ENCODE data around the gene MTCL3.

MTCL3 gene

DNA sequence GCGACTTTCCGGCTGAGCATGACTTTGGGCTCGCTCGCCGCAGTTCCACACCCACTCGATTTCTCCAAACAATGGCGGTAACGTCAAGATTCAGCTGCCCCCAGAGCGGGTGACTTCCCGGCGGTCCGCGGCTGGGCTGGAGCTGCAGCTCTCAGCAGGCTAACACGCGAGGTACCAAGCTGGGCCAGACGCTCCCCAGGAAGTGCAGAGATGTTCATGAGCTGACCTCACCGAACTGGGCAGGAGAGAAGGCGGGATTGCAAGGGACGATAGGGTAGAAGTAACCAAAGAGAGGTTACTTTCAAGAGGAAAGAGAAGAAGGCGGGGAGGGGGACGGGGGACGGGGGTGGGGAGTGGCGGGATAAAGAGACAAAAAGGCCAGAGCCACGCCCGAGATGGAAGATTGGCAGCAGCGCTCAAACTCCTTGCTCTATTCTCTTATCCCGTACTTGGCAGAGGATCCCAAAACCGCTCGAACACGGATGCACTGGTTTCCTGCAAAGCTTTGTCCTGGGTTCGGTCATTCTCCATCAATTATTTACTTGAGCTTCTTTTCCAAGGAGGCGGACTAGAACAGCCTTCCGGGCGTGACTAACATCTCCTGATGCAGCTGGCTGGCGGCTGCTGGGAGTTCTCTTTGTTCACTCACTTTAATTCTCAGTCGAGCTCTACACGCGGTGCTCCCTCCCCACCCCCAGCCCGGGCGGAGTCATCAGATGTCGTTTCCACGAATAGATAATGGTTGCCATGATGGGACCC, at the start of gene MTCL3:
Gene MTCL3, minus strand, starts transcription at position 626 of the 759 bp plus-strand sequence.
- peak within 1 kb of the TSS; percentile 82 for H3K27ac Mint-ChIP-seq
- peaks cover 42% of the 10 kb centered on the region for H3K4me1 Mint-ChIP-seq (ENCODE audit: low read depth)
- intact Hi-C loops (cut with micrococcal nuclease), result loop anchor here (2.0 to 10.0 kb wide), 3 partner anchors 52 to 1724 kb away; partner anchors contain the start of gene NCOA7
- H3K4me3 Mint-ChIP-seq, result peak within 1 kb of the TSS; percentile 84
- H3K9me3 Mint-ChIP-seq, result no peaks in the 10 kb centered on the region
- H3K36me3 Mint-ChIP-seq (ENCODE audit: low read depth), result peaks cover 10% of the 10 kb centered on the region
- peak; percentile 36 for DNase-seq (ENCODE audit: low spot score)
- H3K27me3 Mint-ChIP-seq (ENCODE audit: insufficient read depth), result peaks cover 25% of the 10 kb centered on the region

DNA sequence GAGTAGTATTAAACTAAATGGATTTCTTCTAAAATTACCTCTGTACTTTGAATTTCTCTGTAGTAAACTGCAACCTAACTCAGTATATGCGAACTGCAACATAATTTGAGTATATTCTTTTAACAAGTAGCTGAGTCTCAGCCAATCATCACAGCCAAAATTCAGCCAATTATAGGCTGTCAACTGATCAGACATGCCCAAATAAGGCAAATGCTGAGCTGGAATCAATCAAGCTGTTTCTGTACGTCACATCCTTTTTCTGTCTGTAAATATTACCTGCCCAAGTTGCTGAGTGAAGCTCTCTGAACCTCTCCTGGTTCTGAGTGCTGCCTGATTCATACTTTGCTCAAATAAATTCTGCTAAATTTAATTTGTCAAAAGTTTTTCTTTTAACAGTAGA, 48.3 kb upstream of the MTCL3 start:
- Mint-ChIP-seq H3K4me1 (ENCODE audit: low read depth) (peaks cover 12% of the 10 kb centered on the region), H3K4me3 (no peak overlapping the region), H3K36me3 (ENCODE audit: low read depth) (no peaks in the 10 kb centered on the region), H3K9me3 (no peaks in the 10 kb centered on the region), H3K27me3 (ENCODE audit: insufficient read depth) (peaks cover 3% of the 10 kb centered on the region), H3K27ac (no peak overlapping the region)
- intact Hi-C loops (cut with micrococcal nuclease), result no loop called here
- DNase-seq (ENCODE audit: low spot score), result no peak

DNA sequence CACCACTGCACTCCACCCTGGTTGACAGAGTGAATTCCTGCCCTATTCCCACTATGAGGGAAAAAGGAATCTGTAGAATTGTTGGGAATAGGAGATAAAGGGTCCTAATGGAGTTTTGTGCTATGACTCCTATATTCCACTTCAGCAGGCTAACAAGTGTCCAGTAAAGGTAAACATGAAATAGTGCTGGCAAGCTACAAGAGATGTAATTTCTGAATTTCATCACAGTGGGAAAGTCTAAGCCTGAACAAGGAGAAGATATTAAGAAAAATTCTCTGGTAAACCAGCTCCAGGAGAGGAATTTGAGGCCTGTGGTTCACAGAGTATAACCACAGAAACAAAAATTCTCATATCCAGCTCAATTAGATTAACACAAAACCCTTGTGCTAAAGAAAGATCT, 47.5 kb upstream of the MTCL3 start:
- H3K27me3 Mint-ChIP-seq (ENCODE audit: insufficient read depth), result peaks cover 3% of the 10 kb centered on the region
- intact Hi-C loops (cut with micrococcal nuclease), result no loop called here
- H3K27ac Mint-ChIP-seq, result no peak overlapping the region
- no peak overlapping the region for H3K4me3 Mint-ChIP-seq
- no peaks in the 10 kb centered on the region for H3K9me3 Mint-ChIP-seq
- peaks cover 12% of the 10 kb centered on the region for H3K4me1 Mint-ChIP-seq (ENCODE audit: low read depth)
- no peaks in the 10 kb centered on the region for H3K36me3 Mint-ChIP-seq (ENCODE audit: low read depth)
- DNase-seq (ENCODE audit: low spot score), result no peak

DNA sequence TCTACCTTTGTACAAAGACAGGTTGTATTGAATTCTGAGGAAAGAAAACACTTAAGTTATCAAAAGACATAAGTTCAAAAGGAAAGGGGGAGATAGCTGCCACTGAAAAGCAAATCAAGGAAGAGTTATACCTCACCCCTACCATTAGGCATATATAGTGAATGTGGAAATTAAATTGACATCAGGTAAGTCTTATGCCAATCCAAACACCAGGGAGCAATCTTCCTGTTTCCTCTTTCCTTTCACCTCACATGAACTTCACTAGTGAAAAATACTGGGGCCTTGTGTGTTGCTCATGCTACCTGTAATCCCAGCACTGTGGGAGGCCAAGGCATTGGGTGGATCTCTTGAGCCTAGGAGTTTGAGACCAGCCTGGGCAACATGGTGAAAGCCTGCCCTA, 47.0 kb upstream of the MTCL3 start:
- H3K9me3 Mint-ChIP-seq, result no peaks in the 10 kb centered on the region
- no peak overlapping the region for H3K27ac Mint-ChIP-seq
- no peak overlapping the region for H3K4me3 Mint-ChIP-seq
- intact Hi-C loops (cut with micrococcal nuclease), result no loop called here
- no peak for DNase-seq (ENCODE audit: low spot score)
- no peaks in the 10 kb centered on the region for H3K36me3 Mint-ChIP-seq (ENCODE audit: low read depth)
- H3K27me3 Mint-ChIP-seq (ENCODE audit: insufficient read depth), result peaks cover 6% of the 10 kb centered on the region
- H3K4me1 Mint-ChIP-seq (ENCODE audit: low read depth), result peaks cover 8% of the 10 kb centered on the region

DNA sequence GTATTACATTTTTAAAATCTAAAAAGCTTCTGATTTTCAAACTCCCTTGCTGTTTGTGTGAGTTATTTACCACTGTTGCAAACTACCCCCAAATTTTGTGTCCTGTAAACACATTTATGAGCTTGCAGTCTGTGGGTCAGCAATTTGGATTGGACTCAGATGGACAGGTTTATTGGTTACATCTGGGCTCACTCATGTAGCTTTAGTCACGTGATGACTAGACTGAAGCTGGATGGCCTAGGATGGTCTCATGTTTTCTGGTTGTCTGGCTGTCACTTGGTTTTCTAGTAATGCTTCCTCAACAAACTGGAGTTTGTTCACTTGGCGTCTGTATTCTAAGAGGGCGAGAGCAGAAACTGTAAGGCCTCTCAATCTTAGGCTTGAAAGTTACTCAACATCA, 45.6 kb upstream of the MTCL3 start:
- peaks cover 7% of the 10 kb centered on the region for H3K27me3 Mint-ChIP-seq (ENCODE audit: insufficient read depth)
- no peak overlapping the region for H3K27ac Mint-ChIP-seq
- no peaks in the 10 kb centered on the region for H3K36me3 Mint-ChIP-seq (ENCODE audit: low read depth)
- H3K4me1 Mint-ChIP-seq (ENCODE audit: low read depth), result no peaks in the 10 kb centered on the region
- intact Hi-C loops (cut with micrococcal nuclease), result no loop called here
- DNase-seq (ENCODE audit: low spot score), result no peak
- no peak overlapping the region for H3K4me3 Mint-ChIP-seq
- H3K9me3 Mint-ChIP-seq, result no peaks in the 10 kb centered on the region

DNA sequence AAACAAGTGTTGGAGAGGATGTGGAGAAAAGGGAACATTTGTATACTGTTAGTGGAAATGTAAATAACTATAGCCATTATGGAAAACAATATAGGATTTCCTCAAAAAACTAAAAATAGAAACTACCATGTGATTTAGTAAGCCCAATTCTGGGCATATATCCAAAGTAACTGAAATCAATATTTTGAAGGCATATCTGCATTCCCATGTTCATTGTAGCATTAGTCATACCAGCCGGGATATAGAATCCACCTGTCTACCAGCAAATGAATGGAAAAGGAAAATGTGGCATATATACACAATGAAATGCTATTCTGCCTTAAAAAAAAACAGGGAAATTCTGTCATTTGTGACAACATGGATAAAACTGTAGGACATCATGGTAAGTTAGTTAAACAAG, 42.5 kb upstream of the MTCL3 start:
- no peaks in the 10 kb centered on the region for H3K36me3 Mint-ChIP-seq (ENCODE audit: low read depth)
- H3K9me3 Mint-ChIP-seq, result no peaks in the 10 kb centered on the region
- intact Hi-C loops (cut with micrococcal nuclease), result no loop called here
- H3K4me1 Mint-ChIP-seq (ENCODE audit: low read depth), result no peaks in the 10 kb centered on the region
- H3K4me3 Mint-ChIP-seq, result no peak overlapping the region
- no peak for DNase-seq (ENCODE audit: low spot score)
- H3K27me3 Mint-ChIP-seq (ENCODE audit: insufficient read depth), result peaks cover 10% of the 10 kb centered on the region
- H3K27ac Mint-ChIP-seq, result no peak overlapping the region

DNA sequence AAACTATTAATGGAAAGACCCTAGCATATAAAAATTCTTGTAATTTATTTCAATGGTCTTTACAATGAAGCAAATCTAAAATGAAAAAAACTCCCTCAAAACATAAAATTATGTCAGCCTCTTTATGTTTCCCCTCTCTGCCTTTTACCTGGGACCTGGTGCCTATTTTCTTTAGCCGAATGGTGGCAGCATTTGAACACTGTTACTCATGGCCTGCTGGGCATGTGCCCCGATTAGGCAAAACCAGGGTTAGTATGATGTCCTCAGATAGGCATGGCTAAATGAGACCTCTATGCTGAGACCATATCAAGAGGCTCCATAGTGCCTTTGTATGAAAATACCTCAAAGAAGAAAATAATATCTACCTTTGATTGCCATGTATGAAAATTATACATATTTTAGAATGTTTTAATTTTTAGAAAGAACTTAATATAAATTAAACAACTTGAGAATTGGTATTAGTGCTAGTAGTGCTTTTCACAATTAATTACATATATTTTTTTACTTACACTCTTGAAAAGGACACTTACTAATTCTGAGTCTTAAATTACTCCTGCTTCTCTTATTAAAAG, 35.4 kb upstream of the MTCL3 start:
- H3K9me3 Mint-ChIP-seq, result no peaks in the 10 kb centered on the region
- H3K36me3 Mint-ChIP-seq (ENCODE audit: low read depth), result no peaks in the 10 kb centered on the region
- intact Hi-C loops (cut with micrococcal nuclease), result loop anchor here (1.0 to 10.0 kb wide), 2 partner anchors 88 to 770 kb away; no protein-coding TSS in a partner anchor
- H3K27me3 Mint-ChIP-seq (ENCODE audit: insufficient read depth), result peaks cover 30% of the 10 kb centered on the region
- H3K4me1 Mint-ChIP-seq (ENCODE audit: low read depth), result no peaks in the 10 kb centered on the region
- H3K4me3 Mint-ChIP-seq, result no peak overlapping the region
- no peak overlapping the region for H3K27ac Mint-ChIP-seq
- no peak for DNase-seq (ENCODE audit: low spot score)

DNA sequence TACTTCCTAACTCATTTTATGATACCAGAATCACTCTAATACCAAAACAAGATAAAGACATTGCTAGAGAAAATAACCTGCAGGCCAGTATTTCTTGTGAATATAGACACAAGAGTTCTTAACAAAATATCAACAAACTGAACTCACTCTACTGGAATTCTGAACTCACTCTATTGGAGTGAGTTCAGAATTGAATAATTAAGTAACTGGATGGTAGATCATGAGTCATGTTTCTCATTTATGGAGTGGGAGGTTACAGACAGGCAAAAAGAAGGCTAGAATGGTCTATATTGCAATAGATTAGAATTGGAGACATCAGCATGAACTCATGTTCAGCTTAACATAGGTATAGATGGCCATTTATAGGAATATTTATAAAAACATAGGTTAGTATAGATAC, 31.3 kb upstream of the MTCL3 start:
- H3K27me3 Mint-ChIP-seq (ENCODE audit: insufficient read depth), result peaks cover 35% of the 10 kb centered on the region
- H3K4me1 Mint-ChIP-seq (ENCODE audit: low read depth), result no peaks in the 10 kb centered on the region
- no peak for DNase-seq (ENCODE audit: low spot score)
- H3K9me3 Mint-ChIP-seq, result no peaks in the 10 kb centered on the region
- no peak overlapping the region for H3K27ac Mint-ChIP-seq
- intact Hi-C loops (cut with micrococcal nuclease), result loop anchor here (10.0 kb wide), 1 partner anchor 774 kb away; no protein-coding TSS in a partner anchor
- H3K36me3 Mint-ChIP-seq (ENCODE audit: low read depth), result no peaks in the 10 kb centered on the region
- H3K4me3 Mint-ChIP-seq, result no peak overlapping the region

DNA sequence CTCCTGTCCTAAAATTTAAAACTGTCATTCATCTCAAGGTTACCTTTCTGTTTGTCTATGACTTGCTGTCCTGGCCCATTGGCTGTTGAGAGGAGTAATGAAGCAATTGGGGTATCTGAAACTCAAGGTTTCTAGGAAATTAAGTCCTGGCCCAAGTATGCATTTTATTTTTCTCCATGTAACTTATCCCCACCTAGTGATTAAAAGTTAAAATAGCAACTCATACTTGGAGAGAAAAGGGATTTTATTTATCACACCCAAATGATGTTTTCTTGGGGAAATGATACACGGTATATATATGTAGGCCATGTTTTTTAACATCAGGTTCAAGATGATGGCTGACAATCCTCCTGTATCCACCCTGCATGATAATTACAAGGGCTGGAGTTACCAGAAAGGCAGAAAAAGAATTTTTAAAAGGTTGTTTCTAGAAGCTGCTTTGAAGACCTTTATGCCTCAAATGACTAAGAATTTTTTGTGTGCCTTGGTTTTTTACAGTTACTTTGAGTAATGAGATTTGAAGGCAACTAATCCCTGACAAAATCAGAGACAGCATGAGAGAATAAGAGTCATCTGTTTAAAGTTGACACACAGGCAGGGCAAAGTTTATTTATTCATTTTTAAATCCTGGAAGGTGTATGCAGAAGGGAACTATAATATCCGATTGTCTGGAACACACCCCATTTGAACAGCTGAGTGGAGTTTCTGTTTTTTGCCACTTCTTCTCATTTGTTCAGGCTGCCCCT, 28.9 kb upstream of the MTCL3 start:
- Mint-ChIP-seq H3K27ac (no peak overlapping the region), H3K9me3 (no peaks in the 10 kb centered on the region), H3K4me3 (no peak overlapping the region), H3K27me3 (ENCODE audit: insufficient read depth) (peaks cover 32% of the 10 kb centered on the region), H3K4me1 (ENCODE audit: low read depth) (no peaks in the 10 kb centered on the region), H3K36me3 (ENCODE audit: low read depth) (no peaks in the 10 kb centered on the region)
- DNase-seq (ENCODE audit: low spot score), result no peak
- intact Hi-C loops (cut with micrococcal nuclease), result loop anchor here (10.0 kb wide), 1 partner anchor 423 kb away; no protein-coding TSS in a partner anchor

DNA sequence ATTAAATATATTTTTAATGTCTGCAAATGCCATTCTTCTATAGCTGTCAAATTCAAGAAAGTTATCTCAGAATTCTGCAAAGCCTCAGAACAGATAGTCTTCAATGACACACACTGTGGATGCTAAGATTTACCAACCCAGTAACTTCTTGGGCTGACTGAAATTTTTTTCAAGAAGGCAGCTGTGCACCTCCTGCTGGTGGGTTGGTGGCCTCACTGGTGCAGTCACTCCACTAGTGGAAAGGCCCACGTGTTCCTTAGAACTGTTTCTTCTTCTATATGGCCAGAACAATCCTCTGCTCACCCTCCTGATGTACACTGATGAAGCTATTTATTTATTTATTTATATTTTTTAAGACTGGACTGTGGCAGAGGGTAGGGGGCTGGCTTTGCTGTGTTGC, 28.1 kb upstream of the MTCL3 start:
- no peaks in the 10 kb centered on the region for H3K36me3 Mint-ChIP-seq (ENCODE audit: low read depth)
- H3K4me3 Mint-ChIP-seq, result no peak overlapping the region
- peaks cover 29% of the 10 kb centered on the region for H3K27me3 Mint-ChIP-seq (ENCODE audit: insufficient read depth)
- no peaks in the 10 kb centered on the region for H3K9me3 Mint-ChIP-seq
- DNase-seq (ENCODE audit: low spot score), result no peak
- no peak overlapping the region for H3K27ac Mint-ChIP-seq
- intact Hi-C loops (cut with micrococcal nuclease), result loop anchor here (10.0 kb wide), 1 partner anchor 422 kb away; no protein-coding TSS in a partner anchor
- H3K4me1 Mint-ChIP-seq (ENCODE audit: low read depth), result no peaks in the 10 kb centered on the region

DNA sequence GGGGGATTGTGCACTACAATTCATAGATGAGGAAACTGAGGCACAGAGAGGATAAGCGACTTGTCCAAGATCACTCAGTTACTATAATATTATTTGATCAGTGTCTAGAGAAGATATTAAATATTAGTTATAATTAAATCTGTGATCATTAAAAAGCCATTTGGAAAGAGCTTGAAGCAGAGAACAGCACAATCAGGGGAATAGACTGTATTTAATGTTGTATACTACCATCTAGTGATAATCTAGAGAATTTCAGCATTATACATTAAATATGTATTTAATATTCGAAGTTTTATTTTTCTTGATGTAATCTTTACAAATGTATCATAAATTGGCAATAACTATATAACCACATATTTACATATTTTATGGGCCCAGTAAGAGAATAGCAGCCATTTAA, 20.1 kb upstream of the MTCL3 start:
- H3K27me3 Mint-ChIP-seq (ENCODE audit: insufficient read depth), result peaks cover 17% of the 10 kb centered on the region
- no peaks in the 10 kb centered on the region for H3K9me3 Mint-ChIP-seq
- peaks cover 5% of the 10 kb centered on the region for H3K4me1 Mint-ChIP-seq (ENCODE audit: low read depth)
- intact Hi-C loops (cut with micrococcal nuclease), result loop anchor here (1.0 to 5.0 kb wide), 5 partner anchors 22 to 352 kb away; partner anchors contain the start of gene ECHDC1
- DNase-seq (ENCODE audit: low spot score), result no peak
- no peaks in the 10 kb centered on the region for H3K36me3 Mint-ChIP-seq (ENCODE audit: low read depth)
- H3K4me3 Mint-ChIP-seq, result no peak overlapping the region
- H3K27ac Mint-ChIP-seq, result no peak overlapping the region

DNA sequence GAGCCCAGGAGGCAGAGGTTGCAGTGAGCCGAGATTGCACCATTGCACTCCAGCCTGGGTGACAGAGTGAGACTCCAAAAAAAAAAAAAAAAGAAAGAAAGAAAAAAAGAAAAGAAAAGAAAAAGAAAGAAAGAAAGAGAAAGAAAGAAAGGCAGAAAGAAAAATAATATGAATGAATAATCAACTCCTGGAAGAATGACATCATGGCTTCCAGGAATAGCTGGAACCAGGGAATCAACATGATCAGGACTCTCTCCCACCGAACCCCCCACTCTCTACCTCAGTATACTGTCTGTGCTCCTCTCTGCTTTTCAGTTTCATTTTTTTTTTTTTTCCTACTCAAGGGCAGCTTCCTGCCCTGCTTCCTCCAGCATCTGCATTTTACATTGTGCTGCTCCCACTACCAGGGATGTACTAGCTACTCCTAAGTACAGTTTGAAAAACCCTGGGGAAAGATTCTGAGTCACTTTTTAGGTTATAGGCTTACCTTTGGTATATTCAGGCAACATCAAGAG, 19.7 kb upstream of the MTCL3 start:
- no peak for DNase-seq (ENCODE audit: low spot score)
- Mint-ChIP-seq H3K27me3 (ENCODE audit: insufficient read depth) (peaks cover 20% of the 10 kb centered on the region), H3K4me1 (ENCODE audit: low read depth) (peaks cover 5% of the 10 kb centered on the region), H3K9me3 (no peaks in the 10 kb centered on the region), H3K36me3 (ENCODE audit: low read depth) (no peaks in the 10 kb centered on the region), H3K27ac (no peak overlapping the region), H3K4me3 (no peak overlapping the region)
- intact Hi-C loops (cut with micrococcal nuclease), result loop anchor here (1.0 to 5.0 kb wide), 5 partner anchors 22 to 352 kb away; partner anchors contain the start of gene ECHDC1

DNA sequence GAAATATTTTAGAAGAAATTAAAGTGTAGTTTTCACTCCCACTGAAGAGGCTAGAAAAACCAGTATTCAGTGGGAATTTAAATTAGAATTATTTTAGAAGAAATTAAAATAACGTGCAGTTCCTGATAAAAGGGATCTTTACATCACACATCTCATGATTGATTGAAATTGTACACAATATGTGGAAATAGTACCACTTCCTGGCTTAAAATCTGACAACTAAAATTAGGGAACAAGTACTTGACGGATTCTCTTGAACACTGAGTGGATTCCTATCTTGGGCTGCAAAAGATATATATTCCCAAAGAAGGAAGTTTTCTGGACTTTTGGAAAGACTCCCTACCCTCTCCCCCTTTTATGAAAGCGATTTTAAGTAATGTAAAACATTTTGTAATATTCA, 14.6 kb upstream of the MTCL3 start:
- DNase-seq (ENCODE audit: low spot score), result no peak
- intact Hi-C loops (cut with micrococcal nuclease), result no loop called here
- H3K27me3 Mint-ChIP-seq (ENCODE audit: insufficient read depth), result peaks cover 25% of the 10 kb centered on the region
- H3K36me3 Mint-ChIP-seq (ENCODE audit: low read depth), result no peaks in the 10 kb centered on the region
- H3K4me1 Mint-ChIP-seq (ENCODE audit: low read depth), result peaks cover under 1% of the 10 kb centered on the region
- no peak overlapping the region for H3K4me3 Mint-ChIP-seq
- H3K27ac Mint-ChIP-seq, result no peak overlapping the region
- H3K9me3 Mint-ChIP-seq, result no peaks in the 10 kb centered on the region
